ENCODE results near the gene CCDC188. TPM values are rescaled to one million over a fixed set of nuclear protein-coding genes. Genes with fewer than 3 reads are reported as not detected.

The CCDC188 gene
- total and polyA plus RNA-seq, 4 donors, result 0.63 to 4.0 (median 1.4) TPM

DNA sequence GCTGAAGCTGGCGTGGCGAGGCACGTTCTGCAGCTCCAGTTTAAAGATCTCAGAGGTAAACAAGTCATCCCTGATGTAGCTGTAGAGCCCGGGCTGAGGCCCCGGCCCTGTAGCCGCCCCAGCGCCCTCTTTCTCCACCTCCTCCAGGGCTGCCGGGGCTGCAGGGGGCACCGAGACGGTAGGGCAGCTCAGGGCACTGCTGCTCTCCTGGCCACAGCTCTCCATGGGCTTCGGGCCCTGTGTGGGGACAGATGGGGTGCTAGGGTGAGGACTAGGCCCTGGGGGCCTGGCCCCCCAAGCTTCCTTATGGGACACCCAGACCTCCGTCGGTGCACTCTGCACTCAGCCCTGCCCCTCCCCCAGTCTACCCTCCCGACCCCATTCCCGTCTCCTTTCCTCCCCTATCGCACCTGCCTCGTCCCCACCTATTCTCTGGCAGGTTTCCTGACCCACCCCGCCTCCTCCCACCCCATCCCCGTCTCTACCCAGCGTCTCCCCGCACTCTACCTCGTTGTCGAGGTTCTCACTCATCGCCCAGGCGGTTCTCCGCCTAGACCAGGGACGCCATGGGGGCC lies 34.4 kb downstream of the CCDC188 start:
- WGBS, 2 donors, result 10 to 11% methylated on average over 25 to 27 of the region's 27 CpGs
- H3K9me3 ChIP-seq (ENCODE audit: control insufficient read depth in 4 of 4, insufficient read depth in 3 of 4, low read length in 3 of 4), result no peaks in the 10 kb centered on the region
- TF ChIP-seq, protein P1, sequence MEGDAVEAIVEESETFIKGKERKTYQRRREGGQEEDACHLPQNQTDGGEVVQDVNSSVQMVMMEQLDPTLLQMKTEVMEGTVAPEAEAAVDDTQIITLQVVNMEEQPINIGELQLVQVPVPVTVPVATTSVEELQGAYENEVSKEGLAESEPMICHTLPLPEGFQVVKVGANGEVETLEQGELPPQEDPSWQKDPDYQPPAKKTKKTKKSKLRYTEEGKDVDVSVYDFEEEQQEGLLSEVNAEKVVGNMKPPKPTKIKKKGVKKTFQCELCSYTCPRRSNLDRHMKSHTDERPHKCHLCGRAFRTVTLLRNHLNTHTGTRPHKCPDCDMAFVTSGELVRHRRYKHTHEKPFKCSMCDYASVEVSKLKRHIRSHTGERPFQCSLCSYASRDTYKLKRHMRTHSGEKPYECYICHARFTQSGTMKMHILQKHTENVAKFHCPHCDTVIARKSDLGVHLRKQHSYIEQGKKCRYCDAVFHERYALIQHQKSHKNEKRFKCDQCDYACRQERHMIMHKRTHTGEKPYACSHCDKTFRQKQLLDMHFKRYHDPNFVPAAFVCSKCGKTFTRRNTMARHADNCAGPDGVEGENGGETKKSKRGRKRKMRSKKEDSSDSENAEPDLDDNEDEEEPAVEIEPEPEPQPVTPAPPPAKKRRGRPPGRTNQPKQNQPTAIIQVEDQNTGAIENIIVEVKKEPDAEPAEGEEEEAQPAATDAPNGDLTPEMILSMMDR (IDR thresholded peaks at IDR 0.05; ENCODE audit: control extremely low read depth, extremely low read depth), result no peak
- no peak for ATAC-seq (ENCODE audit: insufficient read depth, low FRiP score)
- H3K4me3 ChIP-seq, result peak overlapping the region; percentile 87
- H3K9ac ChIP-seq (ENCODE audit: insufficient read depth in 1 of 2, low read length in 2 of 2), result peak overlapping the region; percentile 65 to 67
- no peaks in the 10 kb centered on the region for H3K27me3 ChIP-seq (ENCODE audit: control insufficient read depth in 3 of 3, insufficient read depth in 3 of 3, low read length in 2 of 3)
- peak overlapping the region; percentile 18 to 85 for H3K27ac ChIP-seq (ENCODE audit: low read depth in 1 of 2, low read length in 1 of 2)
- H3K4me1 ChIP-seq (ENCODE audit: control insufficient read depth in 5 of 5, insufficient read depth in 5 of 5, low read length in 5 of 5), result peaks cover 3 to 24% (median 5%) of the 10 kb centered on the region in 5 donors
- peaks cover 2 to 41% (median 16%) of the 10 kb centered on the region in 4 donors for H3K36me3 ChIP-seq (ENCODE audit: control insufficient read depth in 4 of 4, insufficient read depth in 4 of 4, low read length in 4 of 4)
- no peak for DNase-seq

DNA sequence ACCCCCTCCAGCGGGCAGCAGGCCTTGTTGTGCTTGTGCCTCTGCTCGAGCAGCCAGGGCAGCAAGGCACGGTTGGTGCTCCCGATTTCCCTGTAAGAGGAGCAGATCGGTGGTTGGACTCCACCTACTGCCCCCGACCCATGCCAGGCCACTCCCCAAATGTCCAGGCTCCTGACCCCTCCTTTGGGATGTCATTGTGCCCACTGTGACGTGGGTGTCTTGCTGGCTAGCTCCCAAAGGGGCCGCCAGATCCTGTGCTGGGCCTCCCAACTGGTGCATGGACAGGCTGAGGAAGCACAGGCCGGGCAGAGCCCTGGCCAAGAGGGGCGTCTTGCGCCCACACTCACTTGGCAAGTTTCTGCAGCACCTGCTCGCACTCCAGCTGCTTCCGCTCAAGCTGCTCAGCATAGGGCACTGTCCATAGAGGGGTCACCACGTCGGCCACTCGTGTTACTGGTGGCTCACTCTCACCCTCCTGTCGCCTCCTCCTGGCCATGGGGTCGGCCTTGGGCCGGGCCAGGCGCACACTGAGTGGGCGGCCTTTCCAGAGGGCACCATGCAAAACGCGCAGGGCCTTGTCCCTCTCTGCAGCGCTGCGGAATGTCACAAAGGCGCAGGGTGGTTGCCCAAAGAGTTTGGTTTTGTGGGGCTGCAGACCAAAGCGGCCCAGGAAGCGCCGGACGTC lies 35.0 kb downstream of the CCDC188 start, which contains the start of gene RANBP1:
TSS of gene RANBP1 (plus strand) at position 414 of the 685 bp plus-strand sequence. CDS start at position 495, 81 bp downstream.
- peaks cover 3 to 24% (median 5%) of the 10 kb centered on the region in 5 donors for H3K4me1 ChIP-seq (ENCODE audit: control insufficient read depth in 5 of 5, insufficient read depth in 5 of 5, low read length in 5 of 5)
- no peak for DNase-seq

DNA sequence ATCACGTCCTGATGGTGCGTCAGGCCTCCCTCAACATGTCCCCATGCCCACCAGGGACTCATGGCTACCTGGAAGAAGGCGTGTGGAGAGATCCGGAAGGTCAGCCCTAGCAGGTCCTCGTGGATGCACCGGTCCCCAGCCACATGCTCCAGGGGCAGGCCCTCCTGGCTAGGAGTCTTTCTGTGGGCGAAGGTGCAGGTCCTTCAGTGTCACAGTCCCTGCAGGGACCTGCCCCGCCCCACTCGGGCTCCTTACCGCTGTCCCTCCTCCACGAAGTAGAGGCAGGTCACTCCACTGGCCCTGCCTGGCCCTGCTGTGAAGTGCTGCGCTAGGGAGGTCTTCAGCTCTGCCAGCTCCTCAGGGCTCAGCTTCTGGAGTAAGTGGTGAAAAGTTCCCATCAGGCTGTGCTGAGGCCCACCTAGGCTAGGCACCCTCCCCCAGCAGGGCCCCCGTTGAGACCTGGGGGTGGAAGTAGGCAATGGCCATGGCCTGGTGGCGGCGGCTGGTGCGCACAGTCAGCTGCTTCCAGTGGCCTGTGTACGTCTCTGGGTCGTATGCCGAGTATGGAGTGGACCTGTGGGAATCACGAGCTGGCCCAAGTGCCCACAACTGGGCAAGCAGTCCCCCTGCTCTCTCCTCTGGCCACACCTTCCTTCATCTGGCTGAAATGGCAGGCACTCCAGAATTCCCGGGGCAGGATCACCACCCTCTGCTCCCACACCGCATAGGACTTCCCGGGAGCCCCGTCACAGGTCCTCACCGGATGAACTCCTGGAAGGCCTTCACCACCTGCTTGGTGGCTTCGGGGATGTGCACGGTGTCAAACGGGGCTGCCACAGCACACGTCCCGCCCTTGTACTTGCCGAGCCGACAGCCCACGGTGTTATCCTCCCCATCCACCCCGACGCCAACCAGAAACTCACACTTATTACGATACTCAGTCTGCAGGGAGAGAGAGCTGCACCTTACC lies 36.1 kb downstream of the CCDC188 start:
- Histone ChIP-seq H3K4me3 (no peak overlapping the region), H3K9ac (ENCODE audit: insufficient read depth in 1 of 2, low read length in 2 of 2) (no peak overlapping the region), H3K27me3 (ENCODE audit: control insufficient read depth in 3 of 3, insufficient read depth in 3 of 3, low read length in 2 of 3) (no peaks in the 10 kb centered on the region), H3K36me3 (ENCODE audit: control insufficient read depth in 4 of 4, insufficient read depth in 4 of 4, low read length in 4 of 4) (peaks cover 4 to 45% (median 12%) of the 10 kb centered on the region in 4 donors), H3K27ac (ENCODE audit: low read depth in 1 of 2, low read length in 1 of 2) (no peak overlapping the region), H3K4me1 (ENCODE audit: control insufficient read depth in 5 of 5, insufficient read depth in 5 of 5, low read length in 5 of 5) (peaks cover 3 to 24% (median 5%) of the 10 kb centered on the region in 5 donors), H3K9me3 (ENCODE audit: control insufficient read depth in 4 of 4, insufficient read depth in 3 of 4, low read length in 3 of 4) (no peaks in the 10 kb centered on the region)
- TF ChIP-seq, protein P1 (IDR thresholded peaks at IDR 0.05; ENCODE audit: control extremely low read depth, extremely low read depth), result no peak
- DNase-seq (no peak), ATAC-seq (ENCODE audit: insufficient read depth, low FRiP score) (no peak)
- 93 to 95% methylated on average over 36 of the region's 36 CpGs for WGBS, 2 donors

More for the DNA sequence above, 35.0 kb downstream of the CCDC188 start, which contains the start of gene RANBP1:
- H3K4me3 ChIP-seq, result peak within 1 kb of the TSS; percentile 87
- peaks cover 2 to 46% (median 15%) of the 10 kb centered on the region in 4 donors for H3K36me3 ChIP-seq (ENCODE audit: control insufficient read depth in 4 of 4, insufficient read depth in 4 of 4, low read length in 4 of 4)
- no peaks in the 10 kb centered on the region for H3K9me3 ChIP-seq (ENCODE audit: control insufficient read depth in 4 of 4, insufficient read depth in 3 of 4, low read length in 3 of 4)
- H3K27me3 ChIP-seq (ENCODE audit: control insufficient read depth in 3 of 3, insufficient read depth in 3 of 3, low read length in 2 of 3), result no peaks in the 10 kb centered on the region
- H3K9ac ChIP-seq (ENCODE audit: insufficient read depth in 1 of 2, low read length in 2 of 2), result peak within 1 kb of the TSS; percentile 65 to 67
- TF ChIP-seq, protein P1 (IDR thresholded peaks at IDR 0.05; ENCODE audit: control extremely low read depth, extremely low read depth), result no peak
- H3K27ac ChIP-seq (ENCODE audit: low read depth in 1 of 2, low read length in 1 of 2), result peak within 1 kb of the TSS; percentile 18 to 85
- WGBS, 2 donors, result 76% methylated on average over 30 of the region's 30 CpGs
- ATAC-seq (ENCODE audit: insufficient read depth, low FRiP score), result no peak
